Pancreas (tissue), 10 donors: ENCODE results near the gene NUMA1. TPM values are rescaled to one million over a fixed set of nuclear protein-coding genes. Genes with fewer than 3 reads are reported as not detected.
A peak's percentile ranks its signal among the peaks of the same experiment; 100 is the strongest.

Experiments
- ATAC-seq, 4 donors: fragments of 200-7000 bp; cut with Tn5 transposase; one replicate each; pipeline versions ENCODE4 v1.8.0 to v1.9.1; 2020; ENCODE audit warnings: mild to moderate bottlenecking in 4 of 4, moderate library complexity in 4 of 4
- DNase-seq, 6 donors: peaks; one replicate each; pipeline ENCODE4 v3.0.0-alpha.2; 2020
- FAIRE-seq: peaks from 2 replicates; lab custom pipeline; 2012; peaks lifted over from hg19 to GRCh38; lab: Jason Lieb, UNC
- H3K27ac ChIP-seq, 4 donors: fragments of 200-600 bp; sonication (generic); 1 replicate in 3 of 4; 2 replicates in 1 of 4; pipeline versions ENCODE4 v1.5.0 to v1.8.0; 2020
- H3K27me3 ChIP-seq, 4 donors: fragments of 200-600 bp; one replicate each; pipeline ENCODE4 v1.8.0; 2021
- H3K36me3 ChIP-seq, 3 donors: fragments of 200-600 bp; sonication (generic) in 1 of 3; one replicate each; pipeline versions ENCODE4 v1.5.0 to v1.8.0; 2020 to 2021
- H3K4me1 ChIP-seq, 3 donors: fragments of 200-600 bp; one replicate each; pipeline ENCODE4 v1.8.0; 2021
- H3K4me3 ChIP-seq, 4 donors: fragments of 200-600 bp; sonication (generic) in 2 of 4; one replicate each; pipeline versions ENCODE4 v1.5.0 to v1.8.0; 2020 to 2021
- H3K9me3 ChIP-seq, 4 donors: fragments of 200-600 bp; one replicate each; pipeline ENCODE4 v1.8.0; 2021
- CTCF ChIP-seq, 4 donors: fragments of 200-600 bp; sonication (generic) in 3 of 4; IDR thresholded peaks; one replicate each; pipeline versions ENCODE4 v1.5.0 to v1.8.0; 2021; ENCODE audit warnings: antibody characterized with exemption in 4 of 4
- WGBS, 2 donors: extraction: QIAGEN DNeasy Blood & Tissue Kit; methylation state at CpG; one replicate each; pipeline ENCODE4 v1.1.7; 2013; 5-methylcytosine and 5-hydroxymethylcytosine counted together
- intact Hi-C, 3 donors: fragments of 100-400 bp; cut with DNase I; formaldehyde crosslinking; loops; one replicate each; pipeline versions ENCODE4 v1.11.1 to v1.14.2; 2022
- polyA plus RNA-seq, 2 donors: library from polyadenylated mRNA; stranded (reverse); fragments of 200-250 nt; gene quantifications; one replicate each; pipeline ENCODE4 v1.2.3, GENCODE V29; 2013
- total RNA-seq, 6 donors: library from RNA; stranded (reverse); fragmentation: NEBNext Ultra II Directional in 4 of 6; extraction: Animal tissue kit (Norgen Biotek cat#: 25700) in 4 of 6; gene quantifications; one replicate each; pipeline versions ENCODE4 v1.2.1 to v1.2.4, GENCODE V29; 2021 to 2023
- donor health status: healthy with polysubstance abuse.
- donor health status: DM: no; HTN: no; CAD: no; lungs with moderate emphysema.
- donor health status: DM: no; HTN: no; CAD: no.
- donor health status: control.
- donor health status: control.
- donor health status: Bipolar disorder and iron deficiency.
- donor health status: DM: yes; HTN: yes; CAD: no.
- donor health status: DM: no; HTN: no; CAD: no.
- donor health status: DM: no; HTN: no; CAD: no.
- donor health status: DM: yes; HTN: yes; CAD: no.

Gene NUMA1
- total and polyA plus RNA-seq, 8 donors, result 68.8 to 216 (median 99.4) TPM

GRCh38 chr11:72013765-72014711 lies 66.3 kb downstream of the NUMA1 start:
- H3K27me3 ChIP-seq, result no peaks in the 10 kb centered on the region
- peak overlapping the region in 1 of 4 donors; percentile 48 for H3K27ac ChIP-seq
- TF ChIP-seq CTCF (IDR thresholded peaks at IDR 0.05), result no peak
- DNase-seq, result peak in 2 of 6 donors; percentile 55 to 69
- ATAC-seq, result no peak
- H3K36me3 ChIP-seq, result peaks cover 10 to 98% (median 80%) of the 10 kb centered on the region in 3 donors
- H3K4me1 ChIP-seq, result peaks cover 6 to 10% (median 9%) of the 10 kb centered on the region in 3 donors
- FAIRE-seq, result no peak
- 86 to 88% methylated on average over 38 of the region's 38 CpGs for WGBS, 2 donors
- no peaks in the 10 kb centered on the region for H3K9me3 ChIP-seq
- intact Hi-C loops, result no loop called here
- H3K4me3 ChIP-seq, result no peak overlapping the region

- TF ChIP-seq CTCF (IDR thresholded peaks at IDR 0.05), result no peak
- no peak for FAIRE-seq
- H3K9me3 ChIP-seq, result no peaks in the 10 kb centered on the region
- no peak overlapping the region for H3K4me3 ChIP-seq
- WGBS, 2 donors, result 48 to 49% methylated on average over 33 of the region's 33 CpGs
- H3K27ac ChIP-seq, result peak overlapping the region in 1 of 4 donors; percentile 48
- intact Hi-C loops, result no loop called here
- H3K27me3 ChIP-seq, result no peaks in the 10 kb centered on the region
- peak; percentile 59 to 77 (median 68) for ATAC-seq
- DNase-seq, result peak; percentile 64 to 81 (median 71)
- H3K4me1 ChIP-seq, result peaks cover 6 to 10% (median 9%) of the 10 kb centered on the region in 3 donors
- peaks cover 7 to 98% (median 77%) of the 10 kb centered on the region in 3 donors for H3K36me3 ChIP-seq
These were observed 67.2 kb downstream of the NUMA1 start for GRCh38 chr11:72012897-72013721.

GRCh38 chr11:72012091-72012630 lies 68.2 kb downstream of the NUMA1 start:
- no peak overlapping the region for H3K4me3 ChIP-seq
- 70 to 76% methylated on average over 5 of the region's 5 CpGs for WGBS, 2 donors
- H3K9me3 ChIP-seq, result no peaks in the 10 kb centered on the region
- peaks cover 6 to 10% (median 9%) of the 10 kb centered on the region in 3 donors for H3K4me1 ChIP-seq
- H3K27me3 ChIP-seq, result no peaks in the 10 kb centered on the region
- peak overlapping the region in 1 of 4 donors; percentile 14 for H3K27ac ChIP-seq
- DNase-seq, result no peak
- no peak for ATAC-seq
- no peak for FAIRE-seq
- intact Hi-C loops, result no loop called here
- TF ChIP-seq CTCF (IDR thresholded peaks at IDR 0.05), result no peak
- H3K36me3 ChIP-seq, result peaks cover 5 to 98% (median 71%) of the 10 kb centered on the region in 3 donors

- ATAC-seq, result no peak
- no peak for DNase-seq
- FAIRE-seq, result no peak
- WGBS, 2 donors, result 87 to 92% methylated on average over 10 of the region's 10 CpGs
- intact Hi-C loops, result no loop called here
- H3K36me3 ChIP-seq, result peaks cover 7 to 98% (median 69%) of the 10 kb centered on the region in 3 donors
- no peaks in the 10 kb centered on the region for H3K27me3 ChIP-seq
- H3K4me3 ChIP-seq, result no peak overlapping the region
- peaks cover 6 to 10% (median 9%) of the 10 kb centered on the region in 3 donors for H3K4me1 ChIP-seq
- H3K27ac ChIP-seq, result no peak overlapping the region
- TF ChIP-seq CTCF (IDR thresholded peaks at IDR 0.05), result no peak
- H3K9me3 ChIP-seq, result no peaks in the 10 kb centered on the region
These were observed 69.7 kb downstream of the NUMA1 start for GRCh38 chr11:72010529-72011233.
